Measurements from ENCODE around the gene SIAH2.

SIAH2 gene

DNA sequence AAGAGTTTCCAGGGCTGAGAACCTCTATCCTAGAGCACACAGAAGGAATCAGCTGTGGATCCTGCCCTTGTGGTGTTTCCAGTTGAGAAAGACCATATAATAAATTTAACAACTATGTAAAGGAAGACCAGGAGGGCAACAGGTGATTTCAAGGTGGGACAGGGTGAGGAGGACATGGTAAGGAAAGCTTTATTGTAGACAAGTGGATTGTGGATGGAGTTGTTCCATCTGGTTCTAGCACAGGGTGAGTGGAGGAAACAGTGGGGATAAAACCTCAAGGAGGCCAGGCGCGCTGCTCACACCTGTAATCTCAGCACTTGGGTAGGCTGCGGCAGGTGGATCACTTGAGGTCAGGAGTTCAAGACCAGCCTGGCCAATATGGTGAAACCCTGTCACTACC lies 17.1 kb downstream of the SIAH2 start:
- Histone ChIP-seq H2AFZ (ENCODE audit: low read length) (no peak overlapping the region), H3K4me2 (ENCODE audit: low read length) (no peak overlapping the region), H3F3A (ENCODE audit: insufficient read depth, low read length) (no peaks in the 10 kb centered on the region; the same call in 1 of the 2 replicates), H3K4me3 (ENCODE audit: low read depth, low read length, poor library complexity, severe bottlenecking) (no peak overlapping the region), H3K9me2 (ENCODE audit: low read depth, low read length) (no peaks in the 10 kb centered on the region), H3K27me3 (ENCODE audit: insufficient read depth, low read length) (no peaks in the 10 kb centered on the region), H4K20me1 (ENCODE audit: insufficient read depth, low read length) (no peaks in the 10 kb centered on the region), H3K27ac (ENCODE audit: low read depth, low read length, poor library complexity, severe bottlenecking) (no peak overlapping the region), H3K79me2 (ENCODE audit: insufficient read depth, low read length) (peaks cover 76% of the 10 kb centered on the region), H3K4me1 (ENCODE audit: insufficient read depth, low read length, severe bottlenecking) (peaks cover 90% of the 10 kb centered on the region), H3K9me3 (ENCODE audit: low read length) (no peaks in the 10 kb centered on the region), H3K36me3 (ENCODE audit: insufficient read depth, low read length) (peaks cover 50% of the 10 kb centered on the region), H3K9ac (ENCODE audit: low read length) (no peak overlapping the region)
- TF ChIP-seq CTCF (IDR thresholded peaks at IDR 0.05; ENCODE audit: low read length) (no peak), EZH2 (IDR thresholded peaks at IDR 0.05; ENCODE audit: borderline replicate concordance, low read length) (no peak)

DNA sequence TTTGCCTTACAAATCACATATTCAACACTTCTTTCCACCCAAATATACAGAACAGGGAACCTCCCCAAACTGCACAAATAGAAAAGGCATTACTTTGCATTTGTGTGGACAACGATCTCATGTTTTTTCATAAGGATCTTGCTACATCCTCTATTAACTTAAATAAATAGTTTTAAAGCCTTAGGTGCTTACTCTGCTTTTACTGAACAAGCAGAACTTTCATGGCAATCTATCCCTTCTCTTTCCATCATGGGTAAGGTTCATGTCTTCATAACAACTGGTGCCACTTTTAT lies 18.1 kb downstream of the SIAH2 start:
- H3K9me3 ChIP-seq (ENCODE audit: low read length) = no peaks in the 10 kb centered on the region
- H3K9ac ChIP-seq (ENCODE audit: low read length) = no peak overlapping the region; the same call in 1 of the 2 replicates
- peak overlapping the region; percentile 20 for H3K4me2 ChIP-seq (ENCODE audit: low read length)
- H3K4me3 ChIP-seq (ENCODE audit: low read depth, low read length, poor library complexity, severe bottlenecking) = no peak overlapping the region
- no peaks in the 10 kb centered on the region; the same call in 1 of the 2 replicates for H3F3A ChIP-seq (ENCODE audit: insufficient read depth, low read length)
- H3K79me2 ChIP-seq (ENCODE audit: insufficient read depth, low read length) = peaks cover 67% of the 10 kb centered on the region
- peaks cover 90% of the 10 kb centered on the region for H3K4me1 ChIP-seq (ENCODE audit: insufficient read depth, low read length, severe bottlenecking)
- H3K9me2 ChIP-seq (ENCODE audit: low read depth, low read length) = no peaks in the 10 kb centered on the region
- no peaks in the 10 kb centered on the region for H4K20me1 ChIP-seq (ENCODE audit: insufficient read depth, low read length)
- H3K36me3 ChIP-seq (ENCODE audit: insufficient read depth, low read length) = peaks cover 51% of the 10 kb centered on the region
- no peak for TF ChIP-seq EZH2 (IDR thresholded peaks at IDR 0.05; ENCODE audit: borderline replicate concordance, low read length)
- TF ChIP-seq CTCF (IDR thresholded peaks at IDR 0.05; ENCODE audit: low read length) = no peak
- H3K27ac ChIP-seq (ENCODE audit: low read depth, low read length, poor library complexity, severe bottlenecking) = peak overlapping the region; percentile 54
- H3K27me3 ChIP-seq (ENCODE audit: insufficient read depth, low read length) = no peaks in the 10 kb centered on the region
- H2AFZ ChIP-seq (ENCODE audit: low read length) = no peak overlapping the region

DNA sequence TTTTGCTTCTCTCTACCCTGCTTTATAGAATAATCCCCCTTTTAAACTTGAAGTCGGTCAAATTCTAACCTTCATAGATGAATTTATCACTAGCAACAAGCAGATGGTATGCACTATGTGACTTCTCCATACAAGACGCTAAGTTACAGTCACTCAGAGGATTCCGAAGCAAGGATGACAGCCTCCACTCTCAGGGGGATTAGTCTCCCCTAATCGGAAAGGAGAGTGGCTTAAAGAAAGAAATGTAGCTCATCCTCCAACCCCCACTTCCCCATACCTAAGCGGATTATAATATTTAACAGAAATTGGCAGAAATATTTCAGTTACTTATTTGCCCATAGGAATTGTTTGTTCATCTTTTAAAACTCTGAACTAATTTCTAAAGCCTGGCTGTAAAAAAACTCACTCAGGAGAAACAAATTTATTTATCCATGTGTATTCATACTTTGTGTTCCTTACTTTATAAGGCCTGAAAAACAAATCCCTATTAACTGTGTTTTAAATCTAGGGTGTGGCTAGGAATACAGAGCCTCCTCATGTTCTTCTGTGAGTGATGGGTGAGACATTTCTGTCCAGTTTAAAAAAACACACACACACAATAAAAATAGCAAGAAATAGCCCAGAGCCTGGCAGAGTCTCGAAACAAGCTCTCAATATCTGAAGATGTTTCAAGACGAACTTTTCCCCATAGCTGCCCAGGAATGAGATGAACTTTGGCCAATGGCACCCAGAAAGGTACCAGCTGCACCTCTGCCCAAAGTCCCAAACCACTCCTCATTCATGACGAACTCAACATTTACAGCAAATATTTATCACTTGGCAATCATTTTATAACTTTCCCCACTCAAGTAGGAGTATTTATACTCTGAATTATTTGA lies 18.7 kb downstream of the SIAH2 start:
- peak overlapping the region; percentile 8; the same call in 1 of the 2 replicates for H3K9ac ChIP-seq (ENCODE audit: low read length)
- no peaks in the 10 kb centered on the region; the same call in 1 of the 2 replicates for H3F3A ChIP-seq (ENCODE audit: insufficient read depth, low read length)
- no peaks in the 10 kb centered on the region for H3K9me2 ChIP-seq (ENCODE audit: low read depth, low read length)
- no peak overlapping the region for H2AFZ ChIP-seq (ENCODE audit: low read length)
- H3K4me1 ChIP-seq (ENCODE audit: insufficient read depth, low read length, severe bottlenecking) = peaks cover 90% of the 10 kb centered on the region
- no peaks in the 10 kb centered on the region for H3K27me3 ChIP-seq (ENCODE audit: insufficient read depth, low read length)
- TF ChIP-seq CTCF (IDR thresholded peaks at IDR 0.05; ENCODE audit: low read length) (no peak), EZH2 (IDR thresholded peaks at IDR 0.05; ENCODE audit: borderline replicate concordance, low read length) (no peak)
- H3K4me2 ChIP-seq (ENCODE audit: low read length) = peak overlapping the region; percentile 20
- no peak overlapping the region for H3K4me3 ChIP-seq (ENCODE audit: low read depth, low read length, poor library complexity, severe bottlenecking)
- H3K27ac ChIP-seq (ENCODE audit: low read depth, low read length, poor library complexity, severe bottlenecking) = peak overlapping the region; percentile 54
- peaks cover 51% of the 10 kb centered on the region for H3K36me3 ChIP-seq (ENCODE audit: insufficient read depth, low read length)
- H4K20me1 ChIP-seq (ENCODE audit: insufficient read depth, low read length) = no peaks in the 10 kb centered on the region
- no peaks in the 10 kb centered on the region for H3K9me3 ChIP-seq (ENCODE audit: low read length)
- H3K79me2 ChIP-seq (ENCODE audit: insufficient read depth, low read length) = peaks cover 61% of the 10 kb centered on the region
